ENCODE measurements around the gene NOS1AP. TPM values are rescaled to one million over a fixed set of nuclear protein-coding genes. Genes with fewer than 3 reads are reported as not detected.

NOS1AP gene
- total RNA-seq, 1 experiment from 2014 or later = 9.9 TPM

- Mint-ChIP-seq H3K4me3 (ENCODE audit: low read depth, unreplicated experiment) (no peak overlapping the region), H3K27ac (ENCODE audit: unreplicated experiment) (no peak overlapping the region), H3K36me3 (ENCODE audit: insufficient read depth, unreplicated experiment) (no peaks in the 10 kb centered on the region), H3K4me1 (ENCODE audit: low read depth, unreplicated experiment) (peaks cover 68% of the 10 kb centered on the region), H3K27me3 (ENCODE audit: unreplicated experiment) (no peaks in the 10 kb centered on the region), H3K9me3 (ENCODE audit: low read depth, unreplicated experiment) (no peaks in the 10 kb centered on the region)
- CTCF ChIA-PET = interaction anchor here (0.9 kb wide), 1 partner anchor 22 kb away, joined by 3 read pairs; no protein-coding TSS in a partner anchor
- no peak for TF ChIP-seq CTCF (IDR thresholded peaks at IDR 0.05; ENCODE audit: unreplicated experiment)
- intact Hi-C loops (cut with micrococcal nuclease; ENCODE audit: unreplicated experiment) = loop anchor here (5.0 kb wide), 1 partner anchor 77 kb away; no protein-coding TSS in a partner anchor
- no TSS peak for BruUV-seq (replicated peaks)
- DNase-seq = no peak
These were observed 65.8 kb downstream of the NOS1AP start for GRCh38 chr1:162135271-162135775.

DNA sequence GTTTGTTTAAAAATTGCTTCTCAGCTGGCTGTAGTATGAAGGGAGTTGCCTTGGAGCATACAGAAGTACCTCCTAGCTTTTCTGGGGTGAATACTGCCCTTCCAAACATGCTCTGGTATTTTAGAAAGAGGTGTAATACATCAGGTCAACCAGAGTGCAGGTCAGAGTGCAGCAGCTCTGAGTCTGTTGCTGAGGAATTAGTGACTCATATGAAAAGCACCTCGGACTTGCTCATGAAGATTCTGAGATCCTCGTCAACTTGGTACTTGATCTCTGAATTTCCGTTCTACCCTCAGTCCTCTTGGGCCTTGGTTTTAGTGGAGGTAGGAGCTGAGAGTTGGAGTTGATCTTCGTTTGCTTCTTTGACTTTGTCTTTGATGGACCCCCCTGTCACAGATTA, 67.3 kb downstream of the NOS1AP start:
- intact Hi-C loops (cut with micrococcal nuclease; ENCODE audit: unreplicated experiment) = loop anchor here (2.0 to 5.0 kb wide), 2 partner anchors 16 to 76 kb away; no protein-coding TSS in a partner anchor
- no TSS peak for BruUV-seq (replicated peaks)

DNA sequence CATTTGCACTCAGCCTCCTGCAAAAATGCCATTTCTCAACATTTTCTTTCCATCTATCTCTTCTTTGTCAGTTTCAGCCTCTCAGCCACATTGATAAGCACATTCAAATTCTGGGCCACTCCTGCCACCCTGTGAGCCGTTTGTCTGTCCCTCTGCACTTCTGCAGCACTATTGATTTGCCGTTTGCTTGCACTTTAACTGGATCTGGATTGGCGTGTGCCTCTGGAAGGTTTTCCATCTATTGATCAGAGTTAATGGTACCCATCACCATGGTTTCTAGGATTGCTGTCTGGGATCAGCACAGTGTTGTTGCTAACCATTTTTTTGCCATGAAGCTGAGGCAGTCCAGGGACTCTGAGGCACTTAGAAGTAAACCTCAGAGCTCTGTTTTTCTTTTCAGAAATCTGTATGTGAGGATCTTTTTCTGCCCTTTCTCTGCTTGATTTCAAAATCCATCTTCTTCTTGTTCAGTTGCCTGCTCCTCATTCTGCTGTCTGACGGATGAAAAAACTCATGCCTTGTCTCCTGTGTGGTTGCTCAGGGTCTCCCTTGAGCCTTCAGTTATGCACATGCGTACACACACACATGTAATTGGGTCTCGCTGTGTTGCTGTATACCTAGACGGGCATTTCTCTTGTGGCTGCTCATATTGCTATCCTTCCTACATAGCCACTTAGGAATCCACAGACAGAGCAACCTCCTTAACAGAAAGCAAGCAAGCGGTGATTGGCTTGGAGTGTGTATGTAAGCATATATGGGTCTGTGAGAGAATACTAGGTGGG, 67.9 kb downstream of the NOS1AP start:
- H3K36me3 Mint-ChIP-seq (ENCODE audit: insufficient read depth, unreplicated experiment) = no peaks in the 10 kb centered on the region
- H3K9me3 Mint-ChIP-seq (ENCODE audit: low read depth, unreplicated experiment) = no peaks in the 10 kb centered on the region
- CTCF ChIA-PET = interaction anchor here (0.8 to 1.5 kb wide), 3 partner anchors 9 to 67 kb away, joined by 3 to 4 read pairs (median 3); no protein-coding TSS in a partner anchor
- peak overlapping the region; percentile 8 for H3K27ac Mint-ChIP-seq (ENCODE audit: unreplicated experiment)
- intact Hi-C loops (cut with micrococcal nuclease; ENCODE audit: unreplicated experiment) = loop anchor here (2.0 to 5.0 kb wide), 2 partner anchors 17 to 75 kb away; no protein-coding TSS in a partner anchor
- no peak for TF ChIP-seq CTCF (IDR thresholded peaks at IDR 0.05; ENCODE audit: unreplicated experiment)
- no peak for DNase-seq
- no TSS peak for BruUV-seq (replicated peaks)
- H3K27me3 Mint-ChIP-seq (ENCODE audit: unreplicated experiment) = no peaks in the 10 kb centered on the region
- peak overlapping the region; percentile 3 for H3K4me3 Mint-ChIP-seq (ENCODE audit: low read depth, unreplicated experiment)
- peaks cover 69% of the 10 kb centered on the region for H3K4me1 Mint-ChIP-seq (ENCODE audit: low read depth, unreplicated experiment)

More for the DNA sequence above, 67.3 kb downstream of the NOS1AP start:
- DNase-seq = peak; percentile 38
- peaks cover 69% of the 10 kb centered on the region for H3K4me1 Mint-ChIP-seq (ENCODE audit: low read depth, unreplicated experiment)
- H3K9me3 Mint-ChIP-seq (ENCODE audit: low read depth, unreplicated experiment) = no peaks in the 10 kb centered on the region
- peak overlapping the region; percentile 8 for H3K27ac Mint-ChIP-seq (ENCODE audit: unreplicated experiment)
- no peaks in the 10 kb centered on the region for H3K36me3 Mint-ChIP-seq (ENCODE audit: insufficient read depth, unreplicated experiment)
- peak overlapping the region; percentile 3 for H3K4me3 Mint-ChIP-seq (ENCODE audit: low read depth, unreplicated experiment)
- TF ChIP-seq CTCF (IDR thresholded peaks at IDR 0.05; ENCODE audit: unreplicated experiment) = no peak
- no peaks in the 10 kb centered on the region for H3K27me3 Mint-ChIP-seq (ENCODE audit: unreplicated experiment)
- CTCF ChIA-PET = interaction anchor here (0.8 to 1.5 kb wide), 4 partner anchors 9 to 81 kb away, joined by 3 to 4 read pairs (median 3); no protein-coding TSS in a partner anchor

DNA sequence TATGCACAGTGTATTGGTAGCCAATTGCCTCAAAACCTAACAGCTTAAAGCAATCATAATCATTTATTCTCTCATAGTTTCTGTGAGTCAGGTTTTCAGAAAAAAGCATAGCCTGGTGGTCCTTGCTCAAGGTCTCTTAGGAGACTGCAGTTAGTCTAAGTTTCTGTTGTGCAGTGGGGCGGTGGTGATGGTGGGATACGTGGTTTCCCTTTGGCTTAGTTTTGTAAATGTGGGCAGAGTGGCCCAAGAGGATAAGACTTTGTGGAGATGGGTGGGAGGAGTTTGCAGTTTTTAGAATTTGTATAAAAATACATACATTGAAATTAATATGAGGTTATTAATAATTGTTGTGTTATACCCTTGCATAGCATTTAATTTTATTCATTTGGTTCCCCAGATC, 68.6 kb downstream of the NOS1AP start:
- Mint-ChIP-seq H3K9me3 (ENCODE audit: low read depth, unreplicated experiment) (no peaks in the 10 kb centered on the region), H3K4me3 (ENCODE audit: low read depth, unreplicated experiment) (no peak overlapping the region), H3K27ac (ENCODE audit: unreplicated experiment) (no peak overlapping the region), H3K27me3 (ENCODE audit: unreplicated experiment) (no peaks in the 10 kb centered on the region), H3K36me3 (ENCODE audit: insufficient read depth, unreplicated experiment) (no peaks in the 10 kb centered on the region), H3K4me1 (ENCODE audit: low read depth, unreplicated experiment) (peaks cover 63% of the 10 kb centered on the region)
- intact Hi-C loops (cut with micrococcal nuclease; ENCODE audit: unreplicated experiment) = loop anchor here (5.0 kb wide), 1 partner anchor 74 kb away; no protein-coding TSS in a partner anchor
- TF ChIP-seq CTCF (IDR thresholded peaks at IDR 0.05; ENCODE audit: unreplicated experiment) = no peak
- BruUV-seq (replicated peaks) = no TSS peak
- CTCF ChIA-PET = no interaction called here
- DNase-seq = no peak

Measured in Calu3 (cell line).